Ishikawa (cell line): ENCODE results near the gene ADCY7.

ENCODE experiments used
- CEBPB ChIP-seq: IDR thresholded peaks from 2 replicates; pipeline ENCODE4 v1.6.1; 2012
- CREB1 ChIP-seq: IDR thresholded peaks from 2 replicates; pipeline ENCODE4 v1.6.1; 2012; ENCODE audit warnings: low read depth
- EGR1 ChIP-seq: IDR thresholded peaks from 2 replicates; pipeline ENCODE4 v1.6.1; 2012
- EP300 ChIP-seq: IDR thresholded peaks from 2 replicates; pipeline ENCODE4 v1.6.1; 2012; ENCODE audit warnings: borderline replicate concordance
- FOXM1 ChIP-seq: IDR thresholded peaks from 2 replicates; pipeline ENCODE4 v1.6.1; 2012; ENCODE audit warnings: low read depth, borderline replicate concordance
- MAX ChIP-seq: IDR thresholded peaks from 2 replicates; pipeline ENCODE4 v1.6.1; 2012
- NFIC ChIP-seq: IDR thresholded peaks from 2 replicates; pipeline ENCODE4 v1.6.1; 2012
- RAD21 ChIP-seq: IDR thresholded peaks from 2 replicates; pipeline ENCODE4 v1.6.1; 2012; ENCODE audit warnings: low read depth
- REST ChIP-seq: IDR thresholded peaks from 2 replicates; pipeline ENCODE4 v1.6.1; 2012; ENCODE audit warnings: low read depth, mild to moderate bottlenecking
- TAF1 ChIP-seq: IDR thresholded peaks from 2 replicates; pipeline ENCODE4 v1.6.1; 2012; ENCODE audit warnings: low read depth, mild to moderate bottlenecking
- TCF12 ChIP-seq: IDR thresholded peaks from 2 replicates; pipeline ENCODE4 v1.6.1; 2012; ENCODE audit warnings: low read depth
- TEAD4 ChIP-seq: IDR thresholded peaks from 2 replicates; pipeline ENCODE4 v1.6.1; 2012
- USF1 ChIP-seq: IDR thresholded peaks from 2 replicates; pipeline ENCODE4 v1.6.1; 2012
- YY1 ChIP-seq: IDR thresholded peaks from 2 replicates; pipeline ENCODE4 v1.6.1; 2012; ENCODE audit warnings: low read depth
- ZBTB7A ChIP-seq: IDR thresholded peaks from 2 replicates; pipeline ENCODE4 v1.6.1; 2012; ENCODE audit warnings: low read depth

ADCY7 gene

DNA sequence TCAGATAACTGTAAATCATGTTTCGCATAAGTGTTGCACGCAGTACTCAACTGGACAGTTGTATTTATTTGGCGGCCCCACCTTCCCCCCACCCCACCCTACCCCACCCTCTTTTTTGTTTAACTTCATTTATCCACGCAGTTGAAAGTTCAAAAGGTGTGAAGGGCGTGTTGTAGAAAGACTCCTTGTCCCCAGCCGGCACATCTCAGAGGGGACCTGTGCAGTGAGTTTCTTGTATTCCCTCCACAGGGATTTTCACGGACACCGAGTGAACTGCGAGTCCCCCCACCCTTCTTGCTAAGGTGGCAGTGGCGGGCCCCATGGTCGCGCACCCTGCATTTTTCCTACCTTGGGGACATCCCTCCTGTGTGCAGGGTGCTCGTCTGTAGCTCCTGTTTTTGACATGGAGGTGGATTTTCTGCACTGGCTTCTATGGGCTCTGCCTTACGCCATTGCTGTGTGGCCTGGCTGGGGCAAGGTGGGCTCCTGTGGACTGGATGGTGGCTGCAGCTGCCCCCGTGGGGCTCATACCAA lies 36.2 kb downstream of the ADCY7 start:
- TF ChIP-seq TCF12 (no peak), FOXM1 (no peak), REST (no peak), TEAD4 (no peak), NFIC (no peak), CREB1 (no peak), TAF1 (no peak), USF1 (no peak), YY1 (no peak)

GRCh38 chr16:50303041-50303604 lies 36.8 kb downstream of the ADCY7 start:
- TF ChIP-seq EGR1 (no peak), REST (no peak), ZBTB7A (no peak), TCF12 (no peak), RAD21 (no peak), EP300 (no peak), USF1 (no peak)

GRCh38 chr16:50303605-50304466 lies 37.5 kb downstream of the ADCY7 start:
- no peak for TF ChIP-seq YY1

- TF ChIP-seq CREB1 (no peak), TAF1 (no peak), CEBPB (no peak), TEAD4 (no peak), REST (no peak), FOXM1 (no peak), ZBTB7A (no peak), TCF12 (no peak), EGR1 (no peak), MAX (no peak), USF1 (no peak), EP300 (no peak), NFIC (no peak), YY1 (no peak), RAD21 (no peak)
Observed at GRCh38 chr16:50304467-50305440, 38.4 kb downstream of the ADCY7 start.
